Measurements from ENCODE around the gene MED27. TPM values are rescaled to one million over a fixed set of nuclear protein-coding genes. Genes with fewer than 3 reads are reported as not detected.

Gene MED27
- total and polyA plus RNA-seq, 9 of the 15 experiments (the other 6 are each of a cell fraction or from before 2014, with no cell fraction given): 24.4 to 91.0 (median 36.1) TPM

DNA sequence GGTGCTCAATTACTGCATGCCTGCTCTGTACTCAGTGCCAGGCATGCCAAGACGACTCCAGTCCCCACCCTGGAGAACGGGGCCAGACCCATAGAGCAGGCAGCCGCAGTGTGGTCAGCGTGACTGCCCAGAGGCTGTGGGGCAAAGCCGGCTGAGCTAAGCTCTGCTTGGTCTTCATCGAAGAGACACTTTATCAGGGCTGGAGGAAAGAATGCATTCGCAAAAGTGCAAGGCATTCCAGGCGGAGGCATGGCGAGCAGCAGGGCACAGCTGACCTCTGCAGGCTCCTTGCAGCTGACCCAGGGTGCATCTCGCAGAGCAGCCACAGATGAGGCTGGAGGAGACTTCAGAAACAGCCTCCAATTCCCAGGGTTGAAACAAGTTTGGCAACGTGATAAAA lies 13.6 kb downstream of the MED27 start (continued):
- TF ChIP-seq FOXM1 (IDR thresholded peaks at IDR 0.05; ENCODE audit: low read depth) (no peak), FOXM1 (CRISPR knock-in tag; IDR thresholded peaks at IDR 0.05; ENCODE audit: low read depth) (no peak), ZNF274 (IDR thresholded peaks at IDR 0.05; ENCODE audit: borderline replicate concordance, low read depth, low read length) (no peak)

GRCh38 chr9:132063281-132063680 lies 16.4 kb downstream of the MED27 start:
- H3K9me3 ChIP-seq (replicated peaks; ENCODE audit: control insufficient read depth, insufficient read depth, low read depth, low read length): no peaks in the 10 kb centered on the region
- no peak overlapping the region for H2AFZ ChIP-seq (ENCODE audit: low read depth, low read length)
- H3K27me3 ChIP-seq (ENCODE audit: control insufficient read depth in 2 of 2, insufficient read depth in 2 of 2, low read length in 2 of 2): no peaks in the 10 kb centered on the region
- no peak for TF ChIP-seq NFIX (CRISPR knock-in tag; IDR thresholded peaks at IDR 0.05; ENCODE audit: low read depth)
- TF ChIP-seq SREBF2 (CRISPR knock-in tag; IDR thresholded peaks at IDR 0.05): no peak
- TF ChIP-seq, protein P1, sequence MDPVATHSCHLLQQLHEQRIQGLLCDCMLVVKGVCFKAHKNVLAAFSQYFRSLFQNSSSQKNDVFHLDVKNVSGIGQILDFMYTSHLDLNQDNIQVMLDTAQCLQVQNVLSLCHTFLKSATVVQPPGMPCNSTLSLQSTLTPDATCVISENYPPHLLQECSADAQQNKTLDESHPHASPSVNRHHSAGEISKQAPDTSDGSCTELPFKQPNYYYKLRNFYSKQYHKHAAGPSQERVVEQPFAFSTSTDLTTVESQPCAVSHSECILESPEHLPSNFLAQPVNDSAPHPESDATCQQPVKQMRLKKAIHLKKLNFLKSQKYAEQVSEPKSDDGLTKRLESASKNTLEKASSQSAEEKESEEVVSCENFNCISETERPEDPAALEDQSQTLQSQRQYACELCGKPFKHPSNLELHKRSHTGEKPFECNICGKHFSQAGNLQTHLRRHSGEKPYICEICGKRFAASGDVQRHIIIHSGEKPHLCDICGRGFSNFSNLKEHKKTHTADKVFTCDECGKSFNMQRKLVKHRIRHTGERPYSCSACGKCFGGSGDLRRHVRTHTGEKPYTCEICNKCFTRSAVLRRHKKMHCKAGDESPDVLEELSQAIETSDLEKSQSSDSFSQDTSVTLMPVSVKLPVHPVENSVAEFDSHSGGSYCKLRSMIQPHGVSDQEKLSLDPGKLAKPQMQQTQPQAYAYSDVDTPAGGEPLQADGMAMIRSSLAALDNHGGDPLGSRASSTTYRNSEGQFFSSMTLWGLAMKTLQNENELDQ (CRISPR knock-in tag; IDR thresholded peaks at IDR 0.05; ENCODE audit: borderline replicate concordance): no peak
- no peak for TF ChIP-seq E2F8 (IDR thresholded peaks at IDR 0.05; ENCODE audit: low read depth, partially characterized antibody)
- TF ChIP-seq ZBTB1 (CRISPR knock-in tag; IDR thresholded peaks at IDR 0.05; ENCODE audit: borderline replicate concordance, low read depth): no peak
- TF ChIP-seq C11orf30 (IDR thresholded peaks at IDR 0.05; ENCODE audit: low read depth): no peak
- no peak for TF ChIP-seq MCM2 (IDR thresholded peaks at IDR 0.05; ENCODE audit: low read depth)
- no peak for TF ChIP-seq FOXA3 (CRISPR knock-in tag; conservative IDR thresholded peaks at IDR 0.05 in 1 of 2, IDR thresholded peaks at IDR 0.05 in 1 of 2)
- no peak for TF ChIP-seq KDM1A (IDR thresholded peaks at IDR 0.05)
- no peak for TF ChIP-seq EP300 (IDR thresholded peaks at IDR 0.05; ENCODE audit: low read length)
- no peak for TF ChIP-seq POU5F1 (IDR thresholded peaks at IDR 0.05; ENCODE audit: borderline replicate concordance, low read depth, low read length, partially characterized antibody)
- in situ Hi-C loops (cut with MboI) (no loop called here), intact Hi-C loops (cut with micrococcal nuclease) (no loop called here)
- WGBS (ENCODE audit: insufficient coverage, low coverage, missing lambda C conversion rate): 70% methylated on average over 6 of the region's 6 CpGs
- CTCF ChIA-PET (ENCODE audit: low intra/inter-chr PET ratio): no interaction called here
- DNase-seq (ENCODE audit: extremely low read depth in 1 of 4, low spot score in 3 of 4) (no peak), FAIRE-seq (no peak), ATAC-seq (no peak)
- no peak overlapping the region for H3K4me3 ChIP-seq
- no peak overlapping the region for H3K9ac ChIP-seq (ENCODE audit: insufficient read depth in 1 of 2, low read depth in 2 of 2, low read length in 2 of 2)
- peaks cover 19% of the 10 kb centered on the region; the same call in 2 of the 3 replicates for H3K79me2 ChIP-seq (ENCODE audit: control insufficient read depth, insufficient read depth, low read length)
- H3K27ac ChIP-seq (ENCODE audit: extremely low read depth, low read depth, low read length): no peak overlapping the region
- H3K4me1 ChIP-seq (replicated peaks in 1 of 2; ENCODE audit: control insufficient read depth in 2 of 2, insufficient read depth in 2 of 2, low read length in 2 of 2): no peaks in the 10 kb centered on the region
- H3K36me3 ChIP-seq (ENCODE audit: control insufficient read depth, insufficient read depth, low read length): peaks cover 8% of the 10 kb centered on the region; the same call in 1 of the 3 replicates
- H3K9me1 ChIP-seq (ENCODE audit: control insufficient read depth, insufficient read depth, low read length): peaks cover 2% of the 10 kb centered on the region
- POLR2A ChIA-PET: interaction anchor here (0.6 to 1.1 kb wide), 2 partner anchors 13 to 18 kb away, joined by 3 read pairs; no protein-coding TSS in a partner anchor
- BruUV-seq (replicated peaks): no TSS peak
- no peak overlapping the region for H3K4me2 ChIP-seq (ENCODE audit: insufficient read depth, low read length)
- peaks cover 6% of the 10 kb centered on the region; the same call in 1 of the 2 replicates for H4K20me1 ChIP-seq (replicated peaks; ENCODE audit: control insufficient read depth, insufficient read depth, low read length)

All from K562 (cell line).